Gastrocnemius medialis (tissue), 4 donors: ENCODE measurements around the gene SAMD8. TPM values are rescaled to one million over a fixed set of nuclear protein-coding genes. Genes with fewer than 3 reads are reported as not detected.
A peak's percentile ranks its signal among the peaks of the same experiment; 100 is the strongest.

Experiments used
- ATAC-seq, 2 donors: fragments of 150-250 bp; one replicate each; pipeline ENCODE4 v1.9.1; 2016
- DNase-seq, 2 donors: peaks; one replicate each; pipeline ENCODE4 v3.0.0-alpha.2; 2019
- H3K27ac ChIP-seq, 4 donors: fragments of 200-600 bp; sonication (generic); 1 replicate in 1 of 4; 2 replicates in 3 of 4; pipeline ENCODE4 v1.5.1; 2016 to 2018; ENCODE audit warnings: mild to moderate bottlenecking in 2 of 4, moderate library complexity in 1 of 4
- H3K27me3 ChIP-seq, 3 donors: fragments of 200-600 bp; sonication (generic) in 2 of 3; 1 replicate in 1 of 3; 2 replicates in 2 of 3; pipeline versions ENCODE4 v1.5.1 to v1.6.0; 2016 to 2019; ENCODE audit warnings: mild to moderate bottlenecking in 1 of 3, moderate library complexity in 1 of 3
- H3K36me3 ChIP-seq, 2 donors: fragments of 200-600 bp; sonication (generic) in 1 of 2; one replicate each; pipeline ENCODE4 v1.5.1; 2017 to 2018
- H3K4me1 ChIP-seq, 2 donors: fragments of 200-600 bp; sonication (generic) in 1 of 2; one replicate each; pipeline ENCODE4 v1.5.1; 2016 to 2017; ENCODE audit warnings: mild to moderate bottlenecking in 2 of 2
- H3K4me3 ChIP-seq, 4 donors: fragments of 200-600 bp; sonication (generic) in 3 of 4; 1 replicate in 1 of 4; 2 replicates in 3 of 4; pipeline ENCODE4 v1.5.1; 2016 to 2019; ENCODE audit warnings: mild to moderate bottlenecking in 2 of 4
- H3K9me3 ChIP-seq, 3 donors: fragments of 200-600 bp; sonication (generic) in 2 of 3; 1 replicate in 1 of 3; 2 replicates in 2 of 3; pipeline ENCODE4 v1.5.1; 2016 to 2019
- CTCF ChIP-seq, 5 experiments: fragments of 450-650 bp in 3 of 5; fragments of 200-600 bp in 2 of 5; sonication (generic) in 2 of 5; IDR thresholded peaks in 4 of 5; conservative IDR thresholded peaks in 1 of 5; 1 replicate in 4 of 5; 2 replicates in 1 of 5; pipeline ENCODE4 v1.5.1; 2016 to 2019; ENCODE audit warnings: antibody characterized with exemption in 5 of 5, mild to moderate bottlenecking in 3 of 5, moderate library complexity in 3 of 5
- POLR2A ChIP-seq, 2 donors: fragments of 450-650 bp; IDR thresholded peaks; one replicate each; pipeline ENCODE4 v1.6.1; 2017; ENCODE audit warnings: antibody characterized with exemption in 2 of 2, mild to moderate bottlenecking in 2 of 2, moderate library complexity in 2 of 2
- in situ Hi-C, 4 donors: fragments of 200-750 bp; cut with MboI; loops; one replicate each; pipeline versions ENCODE4 v1.15.0 to v1.8.0; 2017; ENCODE audit warnings: low sequenced_read_pairs in 4 of 4
- intact Hi-C: fragments of 100-400 bp; cut with DNase I; formaldehyde crosslinking; loops from one replicate; pipeline ENCODE4 v1.15.1; 2023; ENCODE audit warnings: low total_unique reads
- total RNA-seq, 4 donors: library from RNA; depleted of rRNA; stranded (reverse); fragments of >200 nt; gene quantifications; one replicate each; pipeline versions ENCODE4 v1.1.0 to v1.2.3, GENCODE V29; 2016

SAMD8 gene
- total RNA-seq, 4 donors from 2014 or later: 46.2 to 125 (median 68.9) TPM

DNA sequence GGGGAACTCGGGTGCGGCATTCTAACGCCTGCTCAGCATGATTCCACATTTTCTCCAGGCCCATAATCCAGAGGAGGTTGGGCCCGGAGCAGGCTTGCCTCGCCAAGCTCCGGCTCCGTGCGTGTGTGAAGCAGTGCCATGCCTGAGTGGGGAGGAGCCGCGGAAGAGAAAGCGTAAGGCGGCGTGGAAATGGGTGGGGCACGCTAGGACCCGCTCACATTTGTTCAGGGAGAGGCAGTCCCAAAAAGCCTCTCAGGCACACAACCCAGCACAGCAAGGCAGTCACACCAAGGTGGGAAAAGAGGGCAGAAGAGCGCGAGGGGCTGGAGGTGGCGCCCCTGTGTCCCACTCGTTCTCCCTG lies 98.4 kb downstream of the SAMD8 start:
- Histone ChIP-seq H3K27me3 (no peaks in the 10 kb centered on the region), H3K4me3 (peak overlapping the region; percentile 83 to 98 (median 93)), H3K27ac (peak overlapping the region; percentile 98 to 100 (median 99)), H3K36me3 (peaks cover 0 to 28% of the 10 kb centered on the region in 2 donors), H3K9me3 (no peaks in the 10 kb centered on the region), H3K4me1 (peaks cover 34 to 50% of the 10 kb centered on the region in 2 donors)
- in situ Hi-C loops: no loop called here
- DNase-seq (peak; percentile 43 to 83), ATAC-seq (peak; percentile 68 to 71)
- TF ChIP-seq CTCF (IDR thresholded peaks at IDR 0.05 in 4 of 5, conservative IDR thresholded peaks at IDR 0.05 in 1 of 5) (no peak), POLR2A (IDR thresholded peaks at IDR 0.05) (no peak)
- intact Hi-C loops: loop anchor here (1.0 to 2.0 kb wide), 3 partner anchors 15 to 99 kb away; partner anchors contain the start of gene SAMD8

DNA sequence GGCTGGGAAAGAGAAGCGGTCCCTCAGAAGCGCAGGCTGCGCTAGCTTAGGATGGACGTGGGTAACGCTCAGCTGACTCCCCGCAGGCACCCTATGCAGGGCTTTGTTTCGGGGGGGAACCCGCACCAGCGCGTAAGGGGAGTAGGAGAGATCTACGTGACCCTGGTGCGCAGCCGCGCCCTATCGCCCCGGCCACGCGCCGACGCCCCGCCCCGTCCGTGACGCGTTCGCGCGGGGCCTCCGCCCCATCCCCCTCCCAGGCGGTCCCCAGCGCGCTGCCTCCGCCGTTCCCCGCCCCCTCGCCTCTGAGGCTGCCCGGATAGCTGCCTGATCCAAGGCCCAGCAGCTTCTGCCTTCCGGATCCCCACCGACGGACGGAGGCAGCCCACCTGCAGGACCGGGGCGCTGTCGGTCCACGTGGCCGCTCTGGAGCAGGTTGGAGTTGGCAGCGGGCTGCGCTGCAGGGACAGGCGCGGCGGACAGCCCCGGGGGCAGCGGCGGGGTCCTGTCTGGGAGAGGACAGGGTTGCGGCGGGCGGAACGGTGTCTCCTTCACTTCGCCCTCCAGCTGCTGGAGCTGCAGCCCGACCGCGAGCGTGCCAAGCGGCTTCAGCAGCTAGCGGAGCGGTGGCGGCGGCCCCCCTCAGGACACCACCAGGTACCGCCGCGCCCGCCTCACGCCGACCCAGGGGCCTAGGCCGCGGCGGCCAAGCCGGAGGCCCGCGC lies 99.0 kb downstream of the SAMD8 start, which contains the start of gene VDAC2:
Gene VDAC2 (plus strand): TSS at position 515 of the 725 bp plus-strand sequence. CDS start 363 bp downstream, outside the sequence.
- H3K4me1 ChIP-seq: peaks cover 34 to 55% of the 10 kb centered on the region in 2 donors
- in situ Hi-C loops: no loop called here

GRCh38 chr10:75211007-75211691 lies 99.7 kb downstream of the SAMD8 start:
- no peaks in the 10 kb centered on the region for H3K9me3 ChIP-seq
- in situ Hi-C loops (no loop called here), intact Hi-C loops (loop anchor here (2.0 kb wide), 2 partner anchors 14 to 22 kb away; no protein-coding TSS in a partner anchor)
- ATAC-seq: peak; percentile 43 to 55
- no peaks in the 10 kb centered on the region for H3K27me3 ChIP-seq
- peaks cover 40 to 62% of the 10 kb centered on the region in 2 donors for H3K4me1 ChIP-seq
- TF ChIP-seq POLR2A (IDR thresholded peaks at IDR 0.05) (no peak), CTCF (IDR thresholded peaks at IDR 0.05 in 4 of 5, conservative IDR thresholded peaks at IDR 0.05 in 1 of 5) (no peak)
- DNase-seq: peak in 1 of 2 donors; percentile 61
- peak overlapping the region; percentile 83 to 98 (median 93) for H3K4me3 ChIP-seq
- peaks cover 0 to 40% of the 10 kb centered on the region in 2 donors for H3K36me3 ChIP-seq
- peak overlapping the region; percentile 98 to 100 (median 99) for H3K27ac ChIP-seq

More for the DNA sequence above, 99.0 kb downstream of the SAMD8 start, which contains the start of gene VDAC2:
- intact Hi-C loops: loop anchor here (1.0 to 2.0 kb wide), 3 partner anchors 14 to 99 kb away; partner anchors contain the start of gene SAMD8
- Histone ChIP-seq H3K4me3 (peak within 1 kb of the TSS; percentile 83 to 98 (median 93)), H3K27ac (peak within 1 kb of the TSS; percentile 98 to 100 (median 99)), H3K36me3 (peaks cover 0 to 33% of the 10 kb centered on the region in 2 donors), H3K9me3 (no peaks in the 10 kb centered on the region), H3K27me3 (no peaks in the 10 kb centered on the region)
- ATAC-seq: peak; percentile 85
- peak; percentile 84 to 92 for DNase-seq
- TF ChIP-seq POLR2A (IDR thresholded peaks at IDR 0.05) (peak; percentile 95), CTCF (IDR thresholded peaks at IDR 0.05 in 4 of 5, conservative IDR thresholded peaks at IDR 0.05 in 1 of 5) (peak in 2 of 5 experiments; percentile 27 to 43)

DNA sequence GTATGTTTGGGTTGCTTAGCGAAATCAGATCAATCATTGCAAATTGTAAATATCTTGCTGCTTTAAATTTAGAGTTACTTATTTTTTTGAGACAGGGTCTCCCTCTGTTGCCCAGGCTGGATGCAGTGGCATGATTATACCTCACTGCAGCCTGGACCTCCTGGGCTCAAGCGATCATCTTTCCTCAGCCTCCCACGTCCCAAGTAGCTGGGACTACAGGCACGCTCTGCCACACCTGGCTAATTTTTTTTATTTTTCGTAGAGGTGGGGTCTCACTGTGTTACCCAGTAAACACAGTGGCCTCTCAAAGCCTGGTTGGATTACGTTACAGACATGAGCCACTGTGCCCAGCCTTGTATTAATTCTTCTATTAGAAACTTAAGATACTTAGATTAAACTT lies 100.9 kb downstream of the SAMD8 start:
- Histone ChIP-seq H3K4me1 (peaks cover 51 to 72% of the 10 kb centered on the region in 2 donors), H3K27me3 (no peaks in the 10 kb centered on the region), H3K4me3 (peak overlapping the region in 3 of 4 donors; percentile 83 to 94 (median 92)), H3K9me3 (no peaks in the 10 kb centered on the region), H3K27ac (peak overlapping the region; percentile 98 to 100 (median 99)), H3K36me3 (peaks cover 0 to 52% of the 10 kb centered on the region in 2 donors)
- TF ChIP-seq POLR2A (IDR thresholded peaks at IDR 0.05): no peak
- ATAC-seq: no peak
- in situ Hi-C loops: no loop called here
- intact Hi-C loops: no loop called here
- no peak for DNase-seq
